ENCODE data around the gene PRAMEF6. TPM values are rescaled to one million over a fixed set of nuclear protein-coding genes. Genes with fewer than 3 reads are reported as not detected.
"Not testable (repeated sequence)": the region's sequence is repeated elsewhere in the genome, so short reads cannot be mapped to it uniquely, and the experiment has no call there.

PRAMEF6 gene
- total RNA-seq = not detected in 2 replicates

GRCh38 chr1:12947480-12947879 lies at the start of gene PRAMEF6:
PRAMEF6 (minus strand) TSS chr1:12947580; CDS start chr1:12942518, 5,062 bp downstream.
- H2AFZ ChIP-seq (ENCODE audit: low read length); H4K20me1 ChIP-seq (ENCODE audit: insufficient read depth, low read length): not testable (repeated sequence)

GRCh38 chr1:12924368-12924767 lies 23.0 kb downstream of the PRAMEF6 start:
- not testable (repeated sequence) for H3K27ac ChIP-seq (ENCODE audit: low read depth, low read length); H3K4me2 ChIP-seq (ENCODE audit: insufficient read depth, low read length); H3K36me3 ChIP-seq (ENCODE audit: insufficient read depth, low read length); H3K27me3 ChIP-seq (ENCODE audit: insufficient read depth, low read length); H3K4me3 ChIP-seq (ENCODE audit: insufficient read depth, low read length); H3K79me2 ChIP-seq (ENCODE audit: insufficient read depth, low read length); DNase-seq (ENCODE audit: insufficient read length, low spot score, missing footprints); H4K20me1 ChIP-seq (ENCODE audit: insufficient read depth, low read length); H3K9me3 ChIP-seq (ENCODE audit: low read depth, low read length); H2AFZ ChIP-seq (ENCODE audit: low read length); H3K4me1 ChIP-seq (ENCODE audit: insufficient read depth, low read length)

More at GRCh38 chr1:12947480-12947879, at the start of gene PRAMEF6:
- not testable (repeated sequence) for H3K27me3 ChIP-seq (ENCODE audit: insufficient read depth, low read length); H3K4me3 ChIP-seq (ENCODE audit: insufficient read depth, low read length); DNase-seq (ENCODE audit: insufficient read length, low spot score, missing footprints); H3K4me1 ChIP-seq (ENCODE audit: insufficient read depth, low read length); H3K9me3 ChIP-seq (ENCODE audit: low read depth, low read length); H3K27ac ChIP-seq (ENCODE audit: low read depth, low read length); H3K4me2 ChIP-seq (ENCODE audit: insufficient read depth, low read length); H3K79me2 ChIP-seq (ENCODE audit: insufficient read depth, low read length); H3K36me3 ChIP-seq (ENCODE audit: insufficient read depth, low read length)

GRCh38 chr1:12921749-12922148 lies 25.6 kb downstream of the PRAMEF6 start:
- not testable (repeated sequence) for DNase-seq (ENCODE audit: insufficient read length, low spot score, missing footprints); H3K27me3 ChIP-seq (ENCODE audit: insufficient read depth, low read length); H3K4me2 ChIP-seq (ENCODE audit: insufficient read depth, low read length); H4K20me1 ChIP-seq (ENCODE audit: insufficient read depth, low read length); H3K9me3 ChIP-seq (ENCODE audit: low read depth, low read length); H3K27ac ChIP-seq (ENCODE audit: low read depth, low read length); H3K4me1 ChIP-seq (ENCODE audit: insufficient read depth, low read length); H3K36me3 ChIP-seq (ENCODE audit: insufficient read depth, low read length); H2AFZ ChIP-seq (ENCODE audit: low read length); H3K4me3 ChIP-seq (ENCODE audit: insufficient read depth, low read length); H3K79me2 ChIP-seq (ENCODE audit: insufficient read depth, low read length)

- not testable (repeated sequence) for DNase-seq (ENCODE audit: insufficient read length, low spot score, missing footprints); H4K20me1 ChIP-seq (ENCODE audit: insufficient read depth, low read length); H2AFZ ChIP-seq (ENCODE audit: low read length); H3K4me1 ChIP-seq (ENCODE audit: insufficient read depth, low read length); H3K79me2 ChIP-seq (ENCODE audit: insufficient read depth, low read length); H3K27ac ChIP-seq (ENCODE audit: low read depth, low read length); H3K4me2 ChIP-seq (ENCODE audit: insufficient read depth, low read length); H3K27me3 ChIP-seq (ENCODE audit: insufficient read depth, low read length); H3K9me3 ChIP-seq (ENCODE audit: low read depth, low read length); H3K36me3 ChIP-seq (ENCODE audit: insufficient read depth, low read length); H3K4me3 ChIP-seq (ENCODE audit: insufficient read depth, low read length)
These were observed 31.1 kb downstream of the PRAMEF6 start, which contains the start of gene PRAMEF7 for GRCh38 chr1:12916310-12916709. PRAMEF7 (plus strand) TSS chr1:12916610; CDS start chr1:12917693, 1,083 bp downstream.

- not testable (repeated sequence) for H3K4me3 ChIP-seq (ENCODE audit: insufficient read depth, low read length); H3K4me1 ChIP-seq (ENCODE audit: insufficient read depth, low read length); H3K9me3 ChIP-seq (ENCODE audit: low read depth, low read length); H4K20me1 ChIP-seq (ENCODE audit: insufficient read depth, low read length); H3K27ac ChIP-seq (ENCODE audit: low read depth, low read length); H3K79me2 ChIP-seq (ENCODE audit: insufficient read depth, low read length); H2AFZ ChIP-seq (ENCODE audit: low read length); H3K4me2 ChIP-seq (ENCODE audit: insufficient read depth, low read length); DNase-seq (ENCODE audit: insufficient read length, low spot score, missing footprints); H3K36me3 ChIP-seq (ENCODE audit: insufficient read depth, low read length); H3K27me3 ChIP-seq (ENCODE audit: insufficient read depth, low read length)
These were observed 43.4 kb downstream of the PRAMEF6 start for GRCh38 chr1:12903793-12904572.

- not testable (repeated sequence) for H3K79me2 ChIP-seq (ENCODE audit: insufficient read depth, low read length); H3K4me3 ChIP-seq (ENCODE audit: insufficient read depth, low read length); DNase-seq (ENCODE audit: insufficient read length, low spot score, missing footprints); H3K36me3 ChIP-seq (ENCODE audit: insufficient read depth, low read length); H4K20me1 ChIP-seq (ENCODE audit: insufficient read depth, low read length); H3K4me1 ChIP-seq (ENCODE audit: insufficient read depth, low read length); H2AFZ ChIP-seq (ENCODE audit: low read length); H3K4me2 ChIP-seq (ENCODE audit: insufficient read depth, low read length); H3K9me3 ChIP-seq (ENCODE audit: low read depth, low read length); H3K27ac ChIP-seq (ENCODE audit: low read depth, low read length); H3K27me3 ChIP-seq (ENCODE audit: insufficient read depth, low read length)
These were observed 48.2 kb downstream of the PRAMEF6 start for GRCh38 chr1:12899186-12899585.

GRCh38 chr1:12898170-12898569 lies 49.2 kb downstream of the PRAMEF6 start, which contains the start of gene PRAMEF10:
PRAMEF10 (minus strand) TSS chr1:12898270; CDS start chr1:12895847, 2,423 bp downstream.
- DNase-seq (ENCODE audit: insufficient read length, low spot score, missing footprints); H3K4me3 ChIP-seq (ENCODE audit: insufficient read depth, low read length); H3K27me3 ChIP-seq (ENCODE audit: insufficient read depth, low read length); H3K9me3 ChIP-seq (ENCODE audit: low read depth, low read length); H3K36me3 ChIP-seq (ENCODE audit: insufficient read depth, low read length); H3K4me2 ChIP-seq (ENCODE audit: insufficient read depth, low read length); H4K20me1 ChIP-seq (ENCODE audit: insufficient read depth, low read length); H2AFZ ChIP-seq (ENCODE audit: low read length); H3K4me1 ChIP-seq (ENCODE audit: insufficient read depth, low read length); H3K27ac ChIP-seq (ENCODE audit: low read depth, low read length); H3K79me2 ChIP-seq (ENCODE audit: insufficient read depth, low read length): not testable (repeated sequence)
